DMS53 (cell line): ENCODE data around the gene CDH11.

Source experiments
- DNase-seq: peaks from one replicate; lab custom pipeline; 2025; lab: John Stamatoyannopoulos, UW

The CDH11 gene

GRCh38 chr16:65024767-65025178, 97.1 kb downstream of the CDH11 start:
- DNase-seq, result no peak

GRCh38 chr16:65023802-65024201, 98.1 kb downstream of the CDH11 start:
- DNase-seq, result no peak

GRCh38 chr16:65021852-65022595, 99.8 kb downstream of the CDH11 start:
- no peak for DNase-seq

- DNase-seq, result no peak
These were observed 105.1 kb downstream of the CDH11 start for GRCh38 chr16:65016754-65017153.

- no peak for DNase-seq
These were observed 106.3 kb downstream of the CDH11 start for GRCh38 chr16:65015599-65015998.

GRCh38 chr16:65012357-65012756, 109.5 kb downstream of the CDH11 start:
- DNase-seq, result no peak

GRCh38 chr16:65010125-65010524, 111.7 kb downstream of the CDH11 start:
- no peak for DNase-seq

GRCh38 chr16:65005696-65006095, 116.2 kb downstream of the CDH11 start:
- DNase-seq, result no peak

GRCh38 chr16:65004570-65004969, 117.3 kb downstream of the CDH11 start:
- DNase-seq, result no peak

- no peak for DNase-seq
These were observed 118.2 kb downstream of the CDH11 start for GRCh38 chr16:65003621-65004020.

GRCh38 chr16:65002265-65002664, 119.6 kb downstream of the CDH11 start:
- DNase-seq, result no peak

GRCh38 chr16:65000654-65001053, 121.2 kb downstream of the CDH11 start:
- no peak for DNase-seq

GRCh38 chr16:64997751-64998150, 124.1 kb downstream of the CDH11 start:
- no peak for DNase-seq

- DNase-seq, result no peak
These were observed 124.7 kb downstream of the CDH11 start for GRCh38 chr16:64997121-64997520.

- DNase-seq, result peak; percentile 64
These were observed 125.2 kb downstream of the CDH11 start for GRCh38 chr16:64996641-64997040.

- DNase-seq, result no peak
These were observed 128.4 kb downstream of the CDH11 start for GRCh38 chr16:64993464-64993863.

GRCh38 chr16:64991001-64991400, 130.9 kb downstream of the CDH11 start:
- no peak for DNase-seq

- DNase-seq, result no peak
These were observed 131.8 kb downstream of the CDH11 start for GRCh38 chr16:64990101-64990500.

- DNase-seq, result no peak
These were observed 132.8 kb downstream of the CDH11 start for GRCh38 chr16:64989050-64989449.

- DNase-seq, result peak; percentile 36
These were observed 137.9 kb downstream of the CDH11 start for GRCh38 chr16:64983963-64984362.

- DNase-seq, result no peak
These were observed 138.6 kb downstream of the CDH11 start for GRCh38 chr16:64983231-64983630.

GRCh38 chr16:64982581-64982980, 139.3 kb downstream of the CDH11 start:
- DNase-seq, result no peak

GRCh38 chr16:64981568-64982281, 140.1 kb downstream of the CDH11 start:
- DNase-seq, result no peak
